Gastrocnemius medialis (tissue), 4 donors: ENCODE data around the gene KIAA0319L. TPM values are rescaled to one million over a fixed set of nuclear protein-coding genes. Genes with fewer than 3 reads are reported as not detected.

Experiments
- ATAC-seq, 2 donors: fragments of 150-250 bp; one replicate each; pipeline ENCODE4 v1.9.1; 2016
- DNase-seq, 2 donors: peaks; one replicate each; pipeline ENCODE4 v3.0.0-alpha.2; 2019
- H3K27ac ChIP-seq, 4 donors: fragments of 200-600 bp; sonication (generic); 1 replicate in 1 of 4; 2 replicates in 3 of 4; pipeline ENCODE4 v1.5.1; 2016 to 2018; ENCODE audit warnings: mild to moderate bottlenecking in 2 of 4, moderate library complexity in 1 of 4
- H3K27me3 ChIP-seq, 3 donors: fragments of 200-600 bp; sonication (generic) in 2 of 3; 1 replicate in 1 of 3; 2 replicates in 2 of 3; pipeline versions ENCODE4 v1.5.1 to v1.6.0; 2016 to 2019; ENCODE audit warnings: mild to moderate bottlenecking in 1 of 3, moderate library complexity in 1 of 3
- H3K36me3 ChIP-seq, 2 donors: fragments of 200-600 bp; sonication (generic) in 1 of 2; one replicate each; pipeline ENCODE4 v1.5.1; 2017 to 2018
- H3K4me1 ChIP-seq, 2 donors: fragments of 200-600 bp; sonication (generic) in 1 of 2; one replicate each; pipeline ENCODE4 v1.5.1; 2016 to 2017; ENCODE audit warnings: mild to moderate bottlenecking in 2 of 2
- H3K4me3 ChIP-seq, 4 donors: fragments of 200-600 bp; sonication (generic) in 3 of 4; 1 replicate in 1 of 4; 2 replicates in 3 of 4; pipeline ENCODE4 v1.5.1; 2016 to 2019; ENCODE audit warnings: mild to moderate bottlenecking in 2 of 4
- H3K9me3 ChIP-seq, 3 donors: fragments of 200-600 bp; sonication (generic) in 2 of 3; 1 replicate in 1 of 3; 2 replicates in 2 of 3; pipeline ENCODE4 v1.5.1; 2016 to 2019
- POLR2A ChIP-seq, 2 donors: fragments of 450-650 bp; IDR thresholded peaks; one replicate each; pipeline ENCODE4 v1.6.1; 2017; ENCODE audit warnings: antibody characterized with exemption in 2 of 2, mild to moderate bottlenecking in 2 of 2, moderate library complexity in 2 of 2
- in situ Hi-C, 4 donors: fragments of 200-750 bp; cut with MboI; loops; one replicate each; pipeline versions ENCODE4 v1.15.0 to v1.8.0; 2017; ENCODE audit warnings: low sequenced_read_pairs in 4 of 4
- intact Hi-C: fragments of 100-400 bp; cut with DNase I; formaldehyde crosslinking; loops from one replicate; pipeline ENCODE4 v1.15.1; 2023; ENCODE audit warnings: low total_unique reads
- total RNA-seq, 4 donors: library from RNA; depleted of rRNA; stranded (reverse); fragments of >200 nt; gene quantifications; one replicate each; pipeline versions ENCODE4 v1.1.0 to v1.2.3, GENCODE V29; 2016
- TF ChIP-seq, protein P1 (sequence below), 5 experiments: fragments of 450-650 bp in 3 of 5; fragments of 200-600 bp in 2 of 5; sonication (generic) in 2 of 5; IDR thresholded peaks in 4 of 5; conservative IDR thresholded peaks in 1 of 5; 1 replicate in 4 of 5; 2 replicates in 1 of 5; pipeline ENCODE4 v1.5.1; 2016 to 2019; ENCODE audit warnings: antibody characterized with exemption in 5 of 5, mild to moderate bottlenecking in 3 of 5, moderate library complexity in 3 of 5

KIAA0319L gene
- total RNA-seq, 4 donors from 2014 or later, result 44.4 to 85.0 (median 69.2) TPM

- H3K27me3 ChIP-seq, result no peaks in the 10 kb centered on the region
- no peak overlapping the region for H3K4me3 ChIP-seq
- H3K27ac ChIP-seq, result no peak overlapping the region
- H3K36me3 ChIP-seq, result peaks cover 0 to 10% of the 10 kb centered on the region in 2 donors
- no peak for ATAC-seq
- in situ Hi-C loops (no loop called here), intact Hi-C loops (no loop called here)
- TF ChIP-seq, protein P1, sequence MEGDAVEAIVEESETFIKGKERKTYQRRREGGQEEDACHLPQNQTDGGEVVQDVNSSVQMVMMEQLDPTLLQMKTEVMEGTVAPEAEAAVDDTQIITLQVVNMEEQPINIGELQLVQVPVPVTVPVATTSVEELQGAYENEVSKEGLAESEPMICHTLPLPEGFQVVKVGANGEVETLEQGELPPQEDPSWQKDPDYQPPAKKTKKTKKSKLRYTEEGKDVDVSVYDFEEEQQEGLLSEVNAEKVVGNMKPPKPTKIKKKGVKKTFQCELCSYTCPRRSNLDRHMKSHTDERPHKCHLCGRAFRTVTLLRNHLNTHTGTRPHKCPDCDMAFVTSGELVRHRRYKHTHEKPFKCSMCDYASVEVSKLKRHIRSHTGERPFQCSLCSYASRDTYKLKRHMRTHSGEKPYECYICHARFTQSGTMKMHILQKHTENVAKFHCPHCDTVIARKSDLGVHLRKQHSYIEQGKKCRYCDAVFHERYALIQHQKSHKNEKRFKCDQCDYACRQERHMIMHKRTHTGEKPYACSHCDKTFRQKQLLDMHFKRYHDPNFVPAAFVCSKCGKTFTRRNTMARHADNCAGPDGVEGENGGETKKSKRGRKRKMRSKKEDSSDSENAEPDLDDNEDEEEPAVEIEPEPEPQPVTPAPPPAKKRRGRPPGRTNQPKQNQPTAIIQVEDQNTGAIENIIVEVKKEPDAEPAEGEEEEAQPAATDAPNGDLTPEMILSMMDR (IDR thresholded peaks at IDR 0.05 in 4 of 5, conservative IDR thresholded peaks at IDR 0.05 in 1 of 5), result no peak
- TF ChIP-seq POLR2A (IDR thresholded peaks at IDR 0.05), result no peak
- H3K4me1 ChIP-seq, result no peaks in the 10 kb centered on the region
- no peak for DNase-seq
- no peaks in the 10 kb centered on the region for H3K9me3 ChIP-seq
Measured at GRCh38 chr1:35595684-35596083, 38.5 kb upstream of the KIAA0319L start.

DNA sequence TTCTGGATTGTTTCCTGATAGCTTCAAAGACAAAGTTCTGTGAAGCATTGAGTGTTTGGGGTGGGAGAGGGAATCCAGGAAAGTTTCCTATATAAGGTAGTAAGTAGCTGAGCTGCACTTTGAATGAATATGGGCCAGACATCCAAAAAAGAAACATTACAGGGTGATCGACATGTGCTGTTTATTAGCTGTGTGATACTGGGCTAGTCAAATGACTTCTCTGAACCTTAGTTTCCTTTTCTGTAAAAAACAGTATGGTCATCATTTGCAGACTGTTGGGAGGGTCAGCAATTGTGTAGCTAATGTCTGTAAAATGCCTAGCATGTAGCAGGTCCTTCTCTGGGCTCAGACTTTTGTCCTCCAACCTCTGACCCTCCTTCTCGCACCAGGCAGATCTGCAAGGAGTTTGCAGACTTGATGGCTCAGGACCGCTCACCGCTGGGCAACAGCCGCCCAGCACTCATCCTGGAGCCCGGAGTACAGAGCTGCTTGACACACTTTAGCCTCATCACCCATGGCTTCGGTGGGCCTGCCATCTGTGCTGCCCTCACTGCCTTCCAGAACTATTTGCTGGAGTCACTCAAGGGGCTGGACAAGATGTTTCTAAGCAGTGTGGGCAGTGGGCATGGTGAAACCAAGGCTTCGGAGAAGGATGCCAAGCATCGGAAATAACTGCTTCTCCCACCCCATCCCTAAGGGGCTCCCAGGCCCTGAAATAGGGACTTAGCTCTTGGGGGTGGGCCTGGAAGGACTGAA lies 37.0 kb upstream of the KIAA0319L start:
- no peak overlapping the region for H3K4me3 ChIP-seq
- DNase-seq (no peak), ATAC-seq (no peak)
- H3K9me3 ChIP-seq, result no peaks in the 10 kb centered on the region
- in situ Hi-C loops, result no loop called here
- TF ChIP-seq, protein P1 (IDR thresholded peaks at IDR 0.05 in 4 of 5, conservative IDR thresholded peaks at IDR 0.05 in 1 of 5), result no peak
- no peak for TF ChIP-seq POLR2A (IDR thresholded peaks at IDR 0.05)
- H3K27me3 ChIP-seq, result no peaks in the 10 kb centered on the region
- no peaks in the 10 kb centered on the region for H3K36me3 ChIP-seq
- H3K4me1 ChIP-seq, result no peaks in the 10 kb centered on the region
- intact Hi-C loops, result no loop called here
- H3K27ac ChIP-seq, result no peak overlapping the region

- ATAC-seq, result no peak
- no peak for DNase-seq
- in situ Hi-C loops (no loop called here), intact Hi-C loops (no loop called here)
- no peaks in the 10 kb centered on the region for H3K9me3 ChIP-seq
- no peaks in the 10 kb centered on the region for H3K27me3 ChIP-seq
- no peak overlapping the region for H3K4me3 ChIP-seq
- H3K4me1 ChIP-seq, result no peaks in the 10 kb centered on the region
- H3K27ac ChIP-seq, result no peak overlapping the region
- no peak for TF ChIP-seq POLR2A (IDR thresholded peaks at IDR 0.05)
- H3K36me3 ChIP-seq, result no peaks in the 10 kb centered on the region
Measured at GRCh38 chr1:35592991-35593769, 36.0 kb upstream of the KIAA0319L start.

DNA sequence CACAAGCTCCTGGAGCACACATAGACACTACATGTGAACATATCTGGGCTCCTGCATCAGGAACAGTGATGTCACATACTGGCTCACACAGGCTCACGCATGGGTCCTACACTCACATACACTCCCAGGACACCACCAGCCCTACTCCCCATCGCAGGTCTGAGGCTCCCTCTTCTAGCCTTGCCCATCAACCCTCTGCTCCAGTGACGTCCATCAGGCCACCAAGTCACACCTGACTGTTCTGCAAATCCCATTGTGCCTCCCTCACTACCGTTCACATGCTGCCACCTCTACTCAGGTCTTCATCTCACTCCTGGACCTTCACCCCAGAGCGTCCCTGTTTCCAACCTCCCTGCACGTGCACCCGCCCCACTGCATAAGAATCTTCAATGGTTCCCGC lies 34.0 kb upstream of the KIAA0319L start:
- intact Hi-C loops (no loop called here), in situ Hi-C loops (no loop called here)
- H3K27ac ChIP-seq, result no peak overlapping the region
- H3K4me3 ChIP-seq, result no peak overlapping the region
- H3K4me1 ChIP-seq, result no peaks in the 10 kb centered on the region
- DNase-seq (no peak), ATAC-seq (no peak)
- no peaks in the 10 kb centered on the region for H3K9me3 ChIP-seq
- H3K36me3 ChIP-seq, result no peaks in the 10 kb centered on the region
- no peak for TF ChIP-seq POLR2A (IDR thresholded peaks at IDR 0.05)
- TF ChIP-seq, protein P1 (IDR thresholded peaks at IDR 0.05 in 4 of 5, conservative IDR thresholded peaks at IDR 0.05 in 1 of 5), result no peak
- H3K27me3 ChIP-seq, result no peaks in the 10 kb centered on the region

DNA sequence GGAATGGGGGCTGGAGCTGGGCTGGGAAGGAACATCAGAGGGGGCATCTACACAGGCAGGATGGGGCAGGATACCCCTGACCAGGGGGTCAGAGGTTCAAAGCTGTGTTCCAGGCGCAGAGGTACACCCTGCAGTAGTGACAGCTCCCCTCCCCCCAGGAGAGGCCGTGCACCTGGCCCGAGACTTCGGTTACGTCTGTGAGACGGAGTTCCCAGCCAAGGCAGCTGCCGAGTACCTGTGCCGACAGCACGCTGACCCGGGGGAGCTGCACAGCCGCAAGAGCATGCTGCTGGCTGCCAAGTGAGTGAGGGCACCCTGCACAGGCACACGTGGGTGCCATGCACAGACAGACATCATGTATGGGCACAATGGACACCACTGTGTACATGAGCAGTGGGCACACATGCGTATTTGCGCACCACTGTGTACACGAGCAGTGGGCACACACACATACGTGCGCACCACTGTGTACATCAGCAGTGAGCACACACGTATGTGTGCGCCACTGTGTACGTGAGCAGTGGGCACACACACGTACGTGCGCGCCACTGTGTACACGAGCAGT lies 33.4 kb upstream of the KIAA0319L start:
- no peaks in the 10 kb centered on the region for H3K36me3 ChIP-seq

More for the DNA sequence above, 33.4 kb upstream of the KIAA0319L start:
- no peaks in the 10 kb centered on the region for H3K4me1 ChIP-seq
- ATAC-seq (no peak), DNase-seq (no peak)
- in situ Hi-C loops (no loop called here), intact Hi-C loops (no loop called here)
- no peaks in the 10 kb centered on the region for H3K27me3 ChIP-seq
- no peak overlapping the region for H3K4me3 ChIP-seq
- no peak for TF ChIP-seq POLR2A (IDR thresholded peaks at IDR 0.05)
- TF ChIP-seq, protein P1 (IDR thresholded peaks at IDR 0.05 in 4 of 5, conservative IDR thresholded peaks at IDR 0.05 in 1 of 5), result no peak
- no peak overlapping the region for H3K27ac ChIP-seq
- H3K9me3 ChIP-seq, result no peaks in the 10 kb centered on the region
